ENCODE measurements around the gene GAA. TPM values are rescaled to one million over a fixed set of nuclear protein-coding genes. Genes with fewer than 3 reads are reported as not detected.

GAA gene
- total RNA-seq, 1 donor from 2014 or later = 91.6 TPM

GRCh38 chr17:80103449-80104085, 2.2 kb downstream of the GAA start:
- Histone ChIP-seq H3K27ac (no peak overlapping the region), H3K27me3 (no peaks in the 10 kb centered on the region), H3K36me3 (peaks cover 0 to 4% of the 10 kb centered on the region in 2 donors), H3K4me3 (no peak overlapping the region), H3K9me3 (no peaks in the 10 kb centered on the region), H3K4me1 (peaks cover 3 to 7% of the 10 kb centered on the region in 2 donors)
- TF ChIP-seq, protein P1, sequence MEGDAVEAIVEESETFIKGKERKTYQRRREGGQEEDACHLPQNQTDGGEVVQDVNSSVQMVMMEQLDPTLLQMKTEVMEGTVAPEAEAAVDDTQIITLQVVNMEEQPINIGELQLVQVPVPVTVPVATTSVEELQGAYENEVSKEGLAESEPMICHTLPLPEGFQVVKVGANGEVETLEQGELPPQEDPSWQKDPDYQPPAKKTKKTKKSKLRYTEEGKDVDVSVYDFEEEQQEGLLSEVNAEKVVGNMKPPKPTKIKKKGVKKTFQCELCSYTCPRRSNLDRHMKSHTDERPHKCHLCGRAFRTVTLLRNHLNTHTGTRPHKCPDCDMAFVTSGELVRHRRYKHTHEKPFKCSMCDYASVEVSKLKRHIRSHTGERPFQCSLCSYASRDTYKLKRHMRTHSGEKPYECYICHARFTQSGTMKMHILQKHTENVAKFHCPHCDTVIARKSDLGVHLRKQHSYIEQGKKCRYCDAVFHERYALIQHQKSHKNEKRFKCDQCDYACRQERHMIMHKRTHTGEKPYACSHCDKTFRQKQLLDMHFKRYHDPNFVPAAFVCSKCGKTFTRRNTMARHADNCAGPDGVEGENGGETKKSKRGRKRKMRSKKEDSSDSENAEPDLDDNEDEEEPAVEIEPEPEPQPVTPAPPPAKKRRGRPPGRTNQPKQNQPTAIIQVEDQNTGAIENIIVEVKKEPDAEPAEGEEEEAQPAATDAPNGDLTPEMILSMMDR (IDR thresholded peaks at IDR 0.05) = no peak
- DNase-seq (ENCODE audit: low spot score in 2 of 2) = no peak
- intact Hi-C loops (cut with DNase I) = loop anchor here (5.0 kb wide), 3 partner anchors 66 to 266 kb away; partner anchors contain the start of genes CBX4, CCDC40, RNF213 and TBC1D16

DNA sequence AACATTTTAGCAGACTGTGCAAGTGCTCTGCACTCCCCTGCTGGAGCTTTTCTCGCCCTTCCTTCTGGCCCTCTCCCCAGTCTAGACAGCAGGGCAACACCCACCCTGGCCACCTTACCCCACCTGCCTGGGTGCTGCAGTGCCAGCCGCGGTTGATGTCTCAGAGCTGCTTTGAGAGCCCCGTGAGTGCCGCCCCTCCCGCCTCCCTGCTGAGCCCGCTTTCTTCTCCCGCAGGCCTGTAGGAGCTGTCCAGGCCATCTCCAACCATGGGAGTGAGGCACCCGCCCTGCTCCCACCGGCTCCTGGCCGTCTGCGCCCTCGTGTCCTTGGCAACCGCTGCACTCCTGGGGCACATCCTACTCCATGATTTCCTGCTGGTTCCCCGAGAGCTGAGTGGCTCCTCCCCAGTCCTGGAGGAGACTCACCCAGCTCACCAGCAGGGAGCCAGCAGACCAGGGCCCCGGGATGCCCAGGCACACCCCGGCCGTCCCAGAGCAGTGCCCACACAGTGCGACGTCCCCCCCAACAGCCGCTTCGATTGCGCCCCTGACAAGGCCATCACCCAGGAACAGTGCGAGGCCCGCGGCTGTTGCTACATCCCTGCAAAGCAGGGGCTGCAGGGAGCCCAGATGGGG, 3.1 kb downstream of the GAA start:
- no peaks in the 10 kb centered on the region for H3K27me3 ChIP-seq
- no peak for DNase-seq (ENCODE audit: low spot score in 2 of 2)
- TF ChIP-seq, protein P1 (IDR thresholded peaks at IDR 0.05) = no peak
- peaks cover 0 to 4% of the 10 kb centered on the region in 2 donors for H3K36me3 ChIP-seq
- H3K9me3 ChIP-seq = no peaks in the 10 kb centered on the region
- H3K4me3 ChIP-seq = no peak overlapping the region
- H3K4me1 ChIP-seq = peaks cover 3 to 7% of the 10 kb centered on the region in 2 donors
- H3K27ac ChIP-seq = no peak overlapping the region
- intact Hi-C loops (cut with DNase I) = loop anchor here (5.0 kb wide), 3 partner anchors 67 to 267 kb away; partner anchors contain the start of genes CBX4, CCDC40, RNF213 and TBC1D16

DNA sequence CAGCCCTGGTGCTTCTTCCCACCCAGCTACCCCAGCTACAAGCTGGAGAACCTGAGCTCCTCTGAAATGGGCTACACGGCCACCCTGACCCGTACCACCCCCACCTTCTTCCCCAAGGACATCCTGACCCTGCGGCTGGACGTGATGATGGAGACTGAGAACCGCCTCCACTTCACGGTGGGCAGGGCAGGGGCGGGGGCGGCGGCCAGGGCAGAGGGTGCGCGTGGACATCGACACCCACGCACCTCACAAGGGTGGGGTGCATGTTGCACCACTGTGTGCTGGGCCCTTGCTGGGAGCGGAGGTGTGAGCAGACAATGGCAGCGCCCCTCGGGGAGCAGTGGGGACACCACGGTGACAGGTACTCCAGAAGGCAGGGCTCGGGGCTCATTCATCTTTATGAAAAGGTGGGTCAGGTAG, 3.6 kb downstream of the GAA start:
- H3K4me1 ChIP-seq = peaks cover 3 to 7% of the 10 kb centered on the region in 2 donors
- no peaks in the 10 kb centered on the region for H3K9me3 ChIP-seq
- no peak overlapping the region for H3K27ac ChIP-seq
- no peak for DNase-seq (ENCODE audit: low spot score in 2 of 2)
- intact Hi-C loops (cut with DNase I) = loop anchor here (5.0 kb wide), 3 partner anchors 68 to 268 kb away; partner anchors contain the start of genes CBX4, CCDC40, RNF213 and TBC1D16
- H3K36me3 ChIP-seq = peaks cover 0 to 4% of the 10 kb centered on the region in 2 donors
- no peak overlapping the region for H3K4me3 ChIP-seq
- TF ChIP-seq, protein P1 (IDR thresholded peaks at IDR 0.05) = no peak
- H3K27me3 ChIP-seq = no peaks in the 10 kb centered on the region

DNA sequence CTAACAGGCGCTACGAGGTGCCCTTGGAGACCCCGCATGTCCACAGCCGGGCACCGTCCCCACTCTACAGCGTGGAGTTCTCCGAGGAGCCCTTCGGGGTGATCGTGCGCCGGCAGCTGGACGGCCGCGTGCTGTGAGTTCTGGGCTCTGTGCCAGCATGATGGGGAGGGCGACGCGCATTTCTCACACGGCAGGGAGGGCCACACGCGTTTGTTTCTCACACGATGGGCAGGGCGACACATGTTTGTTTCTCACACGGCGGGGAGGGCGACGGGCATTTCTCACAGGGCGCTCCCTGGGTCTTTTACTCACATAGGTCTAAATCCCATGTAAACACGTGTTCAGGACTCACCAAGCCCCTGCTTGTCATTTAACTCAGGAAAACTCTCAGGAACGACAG, 4.4 kb downstream of the GAA start:
- TF ChIP-seq, protein P1 (IDR thresholded peaks at IDR 0.05) = no peak
- no peak for DNase-seq (ENCODE audit: low spot score in 2 of 2)
- no peak overlapping the region for H3K4me3 ChIP-seq
- H3K36me3 ChIP-seq = peaks cover 0 to 4% of the 10 kb centered on the region in 2 donors
- H3K4me1 ChIP-seq = peaks cover 3 to 7% of the 10 kb centered on the region in 2 donors
- no peak overlapping the region for H3K27ac ChIP-seq
- no peaks in the 10 kb centered on the region for H3K27me3 ChIP-seq
- intact Hi-C loops (cut with DNase I) = no loop called here
- H3K9me3 ChIP-seq = no peaks in the 10 kb centered on the region

DNA sequence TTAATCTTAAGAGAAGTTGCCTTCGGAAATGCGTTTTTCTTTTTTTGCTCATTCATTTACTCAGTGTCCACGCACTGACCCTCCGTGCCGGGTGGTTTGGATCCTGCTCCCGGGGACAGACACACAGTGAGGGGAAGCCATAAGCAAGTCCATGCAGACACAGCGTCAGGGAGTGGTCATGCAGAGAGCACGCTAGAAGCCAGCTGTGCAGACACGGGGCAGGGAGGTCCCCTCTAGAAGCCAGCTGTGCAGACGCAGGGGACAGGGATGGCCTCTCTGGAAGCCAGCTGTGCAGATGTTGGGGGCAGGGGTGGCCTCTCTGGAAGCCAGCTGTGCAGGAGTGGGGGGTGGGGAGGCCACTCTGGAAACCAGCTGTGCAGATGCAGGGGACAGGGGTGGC, 4.8 kb downstream of the GAA start:
- intact Hi-C loops (cut with DNase I) = no loop called here
- no peak for DNase-seq (ENCODE audit: low spot score in 2 of 2)
- no peak overlapping the region for H3K4me3 ChIP-seq

More for the DNA sequence above, 4.8 kb downstream of the GAA start:
- H3K27me3 ChIP-seq = no peaks in the 10 kb centered on the region
- TF ChIP-seq, protein P1 (IDR thresholded peaks at IDR 0.05) = no peak
- peaks cover 0 to 4% of the 10 kb centered on the region in 2 donors for H3K36me3 ChIP-seq
- no peaks in the 10 kb centered on the region for H3K9me3 ChIP-seq
- H3K4me1 ChIP-seq = peaks cover 3 to 7% of the 10 kb centered on the region in 2 donors
- H3K27ac ChIP-seq = no peak overlapping the region
